SK-N-SH treated with all-trans-retinoic acid at 6 μM for 48 hours (cell line): ENCODE data around the gene DSCAM.

Experiments
- ATAC-seq: fragments of 200-7000 bp; cut with Tn5 transposase; 3 replicates; pipeline ENCODE4 v1.9.1; 2020; ENCODE audit warnings: mild to moderate bottlenecking, moderate library complexity
- ARNTL ChIP-seq: fragments of 450-650 bp; formaldehyde crosslinking; IDR thresholded peaks from 2 replicates; pipeline ENCODE4 v1.5.0; 2020; ENCODE audit warnings: low read depth, mild to moderate bottlenecking, moderate library complexity, borderline replicate concordance
- BACH2 ChIP-seq: fragments of 250-450 bp; sonication (Bioruptor Pico); IDR thresholded peaks from 2 replicates; pipeline ENCODE4 v1.9.0; 2021; ENCODE audit warnings: mild to moderate bottlenecking, borderline replicate concordance
- CSDC2 ChIP-seq: fragments of 250-450 bp; sonication (Bioruptor Pico); IDR thresholded peaks from 2 replicates; pipeline ENCODE4 v1.5.0; 2020; ENCODE audit warnings: mild to moderate bottlenecking, moderate library complexity
- ESRRG ChIP-seq: fragments of 250-450 bp; sonication (Bioruptor Pico); IDR thresholded peaks from 2 replicates; pipeline ENCODE4 v1.6.1; 2021; ENCODE audit warnings: mild to moderate bottlenecking
- GLIS3 ChIP-seq: fragments of 250-450 bp; sonication (Bioruptor Pico); IDR thresholded peaks from 2 replicates; pipeline ENCODE4 v1.5.0; 2020; ENCODE audit warnings: mild to moderate bottlenecking, moderate library complexity
- ISL1 ChIP-seq: fragments of 250-450 bp; sonication (Bioruptor Pico); IDR thresholded peaks from 2 replicates; pipeline ENCODE4 v2.1.2; 2022; ENCODE audit warnings: mild to moderate bottlenecking, moderate library complexity
- PPARA ChIP-seq: fragments of 250-450 bp; sonication (Bioruptor Pico); IDR thresholded peaks from 2 replicates; pipeline ENCODE4 v1.5.0; 2020; ENCODE audit warnings: mild to moderate bottlenecking, borderline replicate concordance
- RARB ChIP-seq: fragments of 250-450 bp; sonication (Bioruptor Pico); IDR thresholded peaks from 2 replicates; pipeline ENCODE4 v1.8.0; 2021; ENCODE audit warnings: mild to moderate bottlenecking, moderate library complexity
- SNAI2 ChIP-seq: fragments of 250-450 bp; sonication (Bioruptor Pico); IDR thresholded peaks from 2 replicates; pipeline ENCODE4 v1.5.0; 2020; ENCODE audit warnings: mild to moderate bottlenecking, moderate library complexity
- TCF4 ChIP-seq: fragments of 250-450 bp; sonication (Bioruptor Pico); IDR thresholded peaks from 2 replicates; pipeline ENCODE4 v1.8.0; 2021; ENCODE audit warnings: mild to moderate bottlenecking, moderate library complexity, borderline replicate concordance
- TOX ChIP-seq: fragments of 250-450 bp; sonication (Bioruptor Pico); IDR thresholded peaks from 2 replicates; pipeline ENCODE4 v1.8.0; 2021; ENCODE audit warnings: mild to moderate bottlenecking, moderate library complexity, borderline replicate concordance
- ZC3H10 ChIP-seq: fragments of 250-450 bp; sonication (Bioruptor Pico); IDR thresholded peaks from 2 replicates; pipeline ENCODE4 v1.5.1; 2021; ENCODE audit warnings: mild to moderate bottlenecking, moderate library complexity
- ZFP3 ChIP-seq: fragments of 250-450 bp; sonication (Bioruptor Pico); IDR thresholded peaks from 2 replicates; pipeline ENCODE4 v1.5.0; 2020; ENCODE audit warnings: mild to moderate bottlenecking, moderate library complexity
- ZFP30 ChIP-seq: fragments of 450-650 bp; formaldehyde crosslinking; IDR thresholded peaks from 2 replicates; pipeline ENCODE4 v1.5.0; 2022; ENCODE audit warnings: mild to moderate bottlenecking, moderate library complexity
- ZNF565 ChIP-seq: fragments of 450-650 bp; formaldehyde crosslinking; conservative IDR thresholded peaks from 2 replicates; pipeline ENCODE4 v1.5.0; 2020; ENCODE audit warnings: low read depth, mild to moderate bottlenecking, moderate library complexity
- ZNF70 ChIP-seq: fragments of 450-650 bp; formaldehyde crosslinking; IDR thresholded peaks from 2 replicates; pipeline ENCODE4 v1.5.0; 2020; ENCODE audit warnings: mild to moderate bottlenecking, moderate library complexity
- TF ChIP-seq, protein P1 (sequence below): fragments of 250-450 bp; sonication (Bioruptor Pico); IDR thresholded peaks from 2 replicates; pipeline ENCODE4 v1.8.0; 2021; ENCODE audit warnings: low read depth, mild to moderate bottlenecking, moderate library complexity, borderline replicate concordance
- TF ChIP-seq, protein P2 (sequence below): fragments of 250-450 bp; sonication (Bioruptor Pico); IDR thresholded peaks from 2 replicates; pipeline ENCODE4 v1.5.1; 2020; ENCODE audit warnings: low read depth, mild to moderate bottlenecking, moderate library complexity
- TF ChIP-seq, protein P3 (sequence below): fragments of 250-450 bp; sonication (Bioruptor Pico); IDR thresholded peaks from 2 replicates; pipeline ENCODE4 v1.8.0; 2020; ENCODE audit warnings: mild to moderate bottlenecking, moderate library complexity, borderline replicate concordance
- TF ChIP-seq, protein P4 (sequence below): fragments of 250-450 bp; sonication (Bioruptor Pico); IDR thresholded peaks from 2 replicates; pipeline ENCODE4 v1.5.1; 2021; ENCODE audit warnings: mild to moderate bottlenecking, moderate library complexity
- TF ChIP-seq, protein P5 (sequence below): fragments of 250-450 bp; sonication (Bioruptor Pico); IDR thresholded peaks from 2 replicates; pipeline ENCODE4 v1.5.0; 2020; ENCODE audit warnings: mild to moderate bottlenecking, moderate library complexity

Gene DSCAM

DNA sequence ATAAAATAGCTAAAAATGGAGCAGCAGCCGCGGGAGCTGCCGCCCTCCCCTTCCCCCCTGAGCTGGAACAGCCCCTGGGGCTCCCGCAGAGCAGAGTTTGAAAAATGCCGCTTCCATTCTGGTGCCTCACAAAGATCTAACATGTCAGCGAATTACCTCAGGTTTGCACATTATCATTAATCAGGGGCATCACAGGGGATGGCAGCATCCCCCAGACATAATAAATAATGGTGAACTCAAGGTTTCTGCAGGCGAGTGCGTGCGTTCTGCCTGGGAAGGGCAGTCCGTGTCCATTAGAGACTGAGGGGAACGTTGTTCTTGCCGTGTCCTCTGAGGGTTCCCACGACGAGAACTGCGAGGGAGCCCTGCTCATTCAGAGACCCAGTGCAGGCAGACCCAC is 372.4 kb downstream of the DSCAM start:
- no peak for ATAC-seq
- TF ChIP-seq RARB (no peak), ZNF565 (CRISPR knock-in tag) (no peak), GLIS3 (no peak), ZFP30 (CRISPR knock-in tag) (no peak), ISL1 (CRISPR knock-in tag) (no peak), PPARA (CRISPR knock-in tag) (no peak), ESRRG (no peak), ZC3H10 (no peak), ZNF70 (CRISPR knock-in tag) (no peak), TCF4 (no peak), BACH2 (CRISPR knock-in tag) (no peak), CSDC2 (CRISPR knock-in tag) (no peak)
- TF ChIP-seq, protein P1, sequence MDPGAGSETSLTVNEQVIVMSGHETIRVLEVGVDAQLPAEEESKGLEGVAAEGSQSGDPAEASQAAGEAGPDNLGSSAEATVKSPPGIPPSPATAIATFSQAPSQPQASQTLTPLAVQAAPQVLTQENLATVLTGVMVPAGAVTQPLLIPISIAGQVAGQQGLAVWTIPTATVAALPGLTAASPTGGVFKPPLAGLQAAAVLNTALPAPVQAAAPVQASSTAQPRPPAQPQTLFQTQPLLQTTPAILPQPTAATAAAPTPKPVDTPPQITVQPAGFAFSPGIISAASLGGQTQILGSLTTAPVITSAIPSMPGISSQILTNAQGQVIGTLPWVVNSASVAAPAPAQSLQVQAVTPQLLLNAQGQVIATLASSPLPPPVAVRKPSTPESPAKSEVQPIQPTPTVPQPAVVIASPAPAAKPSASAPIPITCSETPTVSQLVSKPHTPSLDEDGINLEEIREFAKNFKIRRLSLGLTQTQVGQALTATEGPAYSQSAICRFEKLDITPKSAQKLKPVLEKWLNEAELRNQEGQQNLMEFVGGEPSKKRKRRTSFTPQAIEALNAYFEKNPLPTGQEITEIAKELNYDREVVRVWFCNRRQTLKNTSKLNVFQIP (CRISPR knock-in tag) = no peak
- TF ChIP-seq, protein P2, sequence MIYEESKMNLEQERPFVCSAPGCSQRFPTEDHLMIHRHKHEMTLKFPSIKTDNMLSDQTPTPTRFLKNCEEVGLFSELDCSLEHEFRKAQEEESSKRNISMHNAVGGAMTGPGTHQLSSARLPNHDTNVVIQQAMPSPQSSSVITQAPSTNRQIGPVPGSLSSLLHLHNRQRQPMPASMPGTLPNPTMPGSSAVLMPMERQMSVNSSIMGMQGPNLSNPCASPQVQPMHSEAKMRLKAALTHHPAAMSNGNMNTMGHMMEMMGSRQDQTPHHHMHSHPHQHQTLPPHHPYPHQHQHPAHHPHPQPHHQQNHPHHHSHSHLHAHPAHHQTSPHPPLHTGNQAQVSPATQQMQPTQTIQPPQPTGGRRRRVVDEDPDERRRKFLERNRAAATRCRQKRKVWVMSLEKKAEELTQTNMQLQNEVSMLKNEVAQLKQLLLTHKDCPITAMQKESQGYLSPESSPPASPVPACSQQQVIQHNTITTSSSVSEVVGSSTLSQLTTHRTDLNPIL (CRISPR knock-in tag) = no peak
- TF ChIP-seq, protein P3, sequence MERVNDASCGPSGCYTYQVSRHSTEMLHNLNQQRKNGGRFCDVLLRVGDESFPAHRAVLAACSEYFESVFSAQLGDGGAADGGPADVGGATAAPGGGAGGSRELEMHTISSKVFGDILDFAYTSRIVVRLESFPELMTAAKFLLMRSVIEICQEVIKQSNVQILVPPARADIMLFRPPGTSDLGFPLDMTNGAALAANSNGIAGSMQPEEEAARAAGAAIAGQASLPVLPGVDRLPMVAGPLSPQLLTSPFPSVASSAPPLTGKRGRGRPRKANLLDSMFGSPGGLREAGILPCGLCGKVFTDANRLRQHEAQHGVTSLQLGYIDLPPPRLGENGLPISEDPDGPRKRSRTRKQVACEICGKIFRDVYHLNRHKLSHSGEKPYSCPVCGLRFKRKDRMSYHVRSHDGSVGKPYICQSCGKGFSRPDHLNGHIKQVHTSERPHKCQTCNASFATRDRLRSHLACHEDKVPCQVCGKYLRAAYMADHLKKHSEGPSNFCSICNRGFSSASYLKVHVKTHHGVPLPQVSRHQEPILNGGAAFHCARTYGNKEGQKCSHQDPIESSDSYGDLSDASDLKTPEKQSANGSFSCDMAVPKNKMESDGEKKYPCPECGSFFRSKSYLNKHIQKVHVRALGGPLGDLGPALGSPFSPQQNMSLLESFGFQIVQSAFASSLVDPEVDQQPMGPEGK (CRISPR knock-in tag) = no peak
- TF ChIP-seq, protein P4, sequence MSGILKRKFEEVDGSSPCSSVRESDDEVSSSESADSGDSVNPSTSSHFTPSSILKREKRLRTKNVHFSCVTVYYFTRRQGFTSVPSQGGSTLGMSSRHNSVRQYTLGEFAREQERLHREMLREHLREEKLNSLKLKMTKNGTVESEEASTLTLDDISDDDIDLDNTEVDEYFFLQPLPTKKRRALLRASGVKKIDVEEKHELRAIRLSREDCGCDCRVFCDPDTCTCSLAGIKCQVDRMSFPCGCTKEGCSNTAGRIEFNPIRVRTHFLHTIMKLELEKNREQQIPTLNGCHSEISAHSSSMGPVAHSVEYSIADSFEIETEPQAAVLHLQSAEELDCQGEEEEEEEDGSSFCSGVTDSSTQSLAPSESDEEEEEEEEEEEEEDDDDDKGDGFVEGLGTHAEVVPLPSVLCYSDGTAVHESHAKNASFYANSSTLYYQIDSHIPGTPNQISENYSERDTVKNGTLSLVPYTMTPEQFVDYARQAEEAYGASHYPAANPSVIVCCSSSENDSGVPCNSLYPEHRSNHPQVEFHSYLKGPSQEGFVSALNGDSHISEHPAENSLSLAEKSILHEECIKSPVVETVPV (CRISPR knock-in tag) = no peak
- TF ChIP-seq, protein P5, sequence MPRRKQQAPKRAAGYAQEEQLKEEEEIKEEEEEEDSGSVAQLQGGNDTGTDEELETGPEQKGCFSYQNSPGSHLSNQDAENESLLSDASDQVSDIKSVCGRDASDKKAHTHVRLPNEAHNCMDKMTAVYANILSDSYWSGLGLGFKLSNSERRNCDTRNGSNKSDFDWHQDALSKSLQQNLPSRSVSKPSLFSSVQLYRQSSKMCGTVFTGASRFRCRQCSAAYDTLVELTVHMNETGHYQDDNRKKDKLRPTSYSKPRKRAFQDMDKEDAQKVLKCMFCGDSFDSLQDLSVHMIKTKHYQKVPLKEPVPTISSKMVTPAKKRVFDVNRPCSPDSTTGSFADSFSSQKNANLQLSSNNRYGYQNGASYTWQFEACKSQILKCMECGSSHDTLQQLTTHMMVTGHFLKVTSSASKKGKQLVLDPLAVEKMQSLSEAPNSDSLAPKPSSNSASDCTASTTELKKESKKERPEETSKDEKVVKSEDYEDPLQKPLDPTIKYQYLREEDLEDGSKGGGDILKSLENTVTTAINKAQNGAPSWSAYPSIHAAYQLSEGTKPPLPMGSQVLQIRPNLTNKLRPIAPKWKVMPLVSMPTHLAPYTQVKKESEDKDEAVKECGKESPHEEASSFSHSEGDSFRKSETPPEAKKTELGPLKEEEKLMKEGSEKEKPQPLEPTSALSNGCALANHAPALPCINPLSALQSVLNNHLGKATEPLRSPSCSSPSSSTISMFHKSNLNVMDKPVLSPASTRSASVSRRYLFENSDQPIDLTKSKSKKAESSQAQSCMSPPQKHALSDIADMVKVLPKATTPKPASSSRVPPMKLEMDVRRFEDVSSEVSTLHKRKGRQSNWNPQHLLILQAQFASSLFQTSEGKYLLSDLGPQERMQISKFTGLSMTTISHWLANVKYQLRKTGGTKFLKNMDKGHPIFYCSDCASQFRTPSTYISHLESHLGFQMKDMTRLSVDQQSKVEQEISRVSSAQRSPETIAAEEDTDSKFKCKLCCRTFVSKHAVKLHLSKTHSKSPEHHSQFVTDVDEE (CRISPR knock-in tag) = no peak

DNA sequence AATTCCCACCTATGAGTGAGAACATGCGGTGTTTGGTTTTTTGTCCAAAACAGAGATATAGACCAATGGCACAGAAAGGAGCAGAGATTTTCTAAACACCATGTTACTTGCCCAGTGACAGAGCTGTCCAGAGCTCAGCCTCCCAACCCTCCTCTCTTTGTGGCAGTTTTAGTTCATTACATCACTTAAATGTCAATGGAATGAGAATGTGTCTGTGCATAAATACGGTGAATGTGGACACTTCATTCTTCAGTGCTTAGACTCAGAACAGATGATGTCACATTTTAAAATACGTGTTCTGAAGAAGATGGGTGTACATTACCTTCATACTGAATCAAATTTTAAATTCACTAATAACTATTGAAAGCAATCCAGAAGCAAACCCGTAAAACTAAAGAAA is 374.9 kb downstream of the DSCAM start:
- no peak for ATAC-seq
- TF ChIP-seq ARNTL (CRISPR knock-in tag) (no peak), SNAI2 (no peak), TOX (CRISPR knock-in tag) (no peak), PPARA (CRISPR knock-in tag) (no peak), ZFP3 (CRISPR knock-in tag) (no peak), CSDC2 (CRISPR knock-in tag) (no peak), ZNF565 (CRISPR knock-in tag) (no peak), BACH2 (CRISPR knock-in tag) (no peak), ISL1 (CRISPR knock-in tag) (no peak)
- TF ChIP-seq, protein P1 (CRISPR knock-in tag) = no peak
- TF ChIP-seq, protein P4 (CRISPR knock-in tag) = no peak
- TF ChIP-seq, protein P3 (CRISPR knock-in tag) = no peak
